Lung (tissue), 12 donors: ENCODE measurements around the gene SLC14A1. TPM values are rescaled to one million over a fixed set of nuclear protein-coding genes. Genes with fewer than 3 reads are reported as not detected.

ENCODE experiments used
- ATAC-seq: fragments of 200-7000 bp; cut with Tn5 transposase; one replicate; pipeline ENCODE4 v1.9.1; 2020; ENCODE audit warnings: moderate number of reproducible peaks; ENCODE audit not compliant: insufficient read depth, low FRiP score
- DNase-seq, 3 donors: peaks; one replicate each; pipeline ENCODE4 v3.0.0-alpha.2; 2013 to 2017
- H3K27ac ChIP-seq, 2 donors: one replicate each; pipeline ENCODE4 v1.5.1; 2013; ENCODE audit warnings: mild to moderate bottlenecking in 2 of 2, moderate library complexity in 2 of 2, control low read depth in 1 of 2, inconsistent platforms in 1 of 2, low read depth in 1 of 2, low read length in 1 of 2
- H3K27me3 ChIP-seq, 3 donors: one replicate each; pipeline ENCODE4 v1.5.1; 2013; ENCODE audit warnings: low read length in 2 of 3; ENCODE audit not compliant: control insufficient read depth in 3 of 3, insufficient read depth in 3 of 3
- H3K36me3 ChIP-seq, 4 donors: one replicate each; pipeline ENCODE4 v1.5.1; 2013; ENCODE audit warnings: low read length in 4 of 4, mild to moderate bottlenecking in 1 of 4, moderate library complexity in 1 of 4; ENCODE audit not compliant: control insufficient read depth in 4 of 4, insufficient read depth in 4 of 4
- H3K4me1 ChIP-seq, 5 donors: one replicate each; pipeline ENCODE4 v1.5.1; 2013; ENCODE audit warnings: low read length in 5 of 5, mild to moderate bottlenecking in 2 of 5, moderate library complexity in 1 of 5; ENCODE audit not compliant: control insufficient read depth in 5 of 5, insufficient read depth in 5 of 5
- H3K4me3 ChIP-seq: one replicate; pipeline ENCODE4 v1.5.1; 2013; ENCODE audit warnings: mild to moderate bottlenecking, control low read depth, moderate library complexity
- H3K9ac ChIP-seq, 2 donors: one replicate each; pipeline ENCODE4 v1.5.1; 2013; ENCODE audit warnings: low read length in 2 of 2, control low read depth in 1 of 2; ENCODE audit not compliant: insufficient read depth in 1 of 2
- H3K9me3 ChIP-seq, 4 donors: one replicate each; pipeline ENCODE4 v1.5.1; 2013; ENCODE audit warnings: low read length in 3 of 4, mild to moderate bottlenecking in 1 of 4, moderate library complexity in 1 of 4; ENCODE audit not compliant: control insufficient read depth in 4 of 4, insufficient read depth in 3 of 4
- CTCF ChIP-seq: IDR thresholded peaks from 2 replicates; pipeline ENCODE4 v1.5.1; 2012; ENCODE audit warnings: mild to moderate bottlenecking; ENCODE audit errors: control extremely low read depth, extremely low read depth
- WGBS, 2 donors: extraction: QIAGEN DNeasy Blood & Tissue Kit; methylation state at CpG; one replicate each; pipeline ENCODE4 v1.1.7; 2013; 5-methylcytosine and 5-hydroxymethylcytosine counted together
- polyA plus RNA-seq, 2 donors: library from polyadenylated mRNA; stranded (reverse); fragments of 200-250 nt; gene quantifications; one replicate each; pipeline ENCODE4 v1.2.1, GENCODE V29; 2013
- total RNA-seq, 2 donors: library from RNA; depleted of rRNA in 1 of 2; stranded (reverse); fragments of >200 nt in 1 of 2; gene quantifications; one replicate each; pipeline ENCODE4 v1.2.1, GENCODE V29; 2014 to 2021
- donor health status: control.
- donor health status: control.
- donor health status: Bipolar disorder and iron deficiency.
- donor health status: healthy.
- donor health status: DM: yes; HTN: yes; CAD: no.

The SLC14A1 gene
- total and polyA plus RNA-seq, 4 donors: 0.31 to 10.5 (median 1.0) TPM

- WGBS, 2 donors: 26 to 27% methylated on average over 1 of the region's 1 CpG
- ATAC-seq (no peak), DNase-seq (no peak)
- Histone ChIP-seq H3K4me1 (no peaks in the 10 kb centered on the region), H3K4me3 (no peak overlapping the region), H3K9me3 (no peaks in the 10 kb centered on the region), H3K9ac (no peak overlapping the region), H3K36me3 (no peaks in the 10 kb centered on the region), H3K27ac (no peak overlapping the region), H3K27me3 (no peaks in the 10 kb centered on the region)
- TF ChIP-seq CTCF: no peak
These were observed 45.1 kb upstream of the SLC14A1 start for GRCh38 chr18:45678850-45679249.

GRCh38 chr18:45680066-45680690 is 43.8 kb upstream of the SLC14A1 start:
- 71 to 73% methylated on average over 6 of the region's 6 CpGs for WGBS, 2 donors
- Histone ChIP-seq H3K27ac (no peak overlapping the region), H3K4me1 (no peaks in the 10 kb centered on the region), H3K4me3 (no peak overlapping the region), H3K9me3 (no peaks in the 10 kb centered on the region), H3K27me3 (no peaks in the 10 kb centered on the region), H3K9ac (no peak overlapping the region), H3K36me3 (no peaks in the 10 kb centered on the region)
- DNase-seq (no peak), ATAC-seq (no peak)
- TF ChIP-seq CTCF: no peak

DNA sequence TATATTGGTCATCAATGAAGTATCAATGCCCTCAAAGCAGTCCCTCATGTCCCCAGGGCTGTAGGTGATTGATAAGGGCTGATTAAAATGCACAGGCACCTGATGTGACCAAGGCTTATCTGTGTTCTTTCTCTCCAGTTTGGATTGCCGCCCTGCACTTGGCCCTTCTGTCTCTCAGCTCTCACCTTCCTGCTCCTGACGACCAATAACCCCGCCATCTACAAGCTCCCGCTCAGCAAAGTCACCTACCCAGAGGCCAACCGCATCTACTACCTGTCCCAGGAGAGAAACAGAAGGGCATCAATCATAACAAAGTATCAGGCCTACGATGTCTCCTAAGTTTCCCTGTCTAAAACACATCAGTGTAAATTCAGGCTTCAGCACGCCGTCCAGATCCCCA is 41.8 kb upstream of the SLC14A1 start:
- no peak overlapping the region for H3K9ac ChIP-seq
- H3K36me3 ChIP-seq: no peaks in the 10 kb centered on the region
- H3K27me3 ChIP-seq: no peaks in the 10 kb centered on the region
- no peak overlapping the region for H3K4me3 ChIP-seq
- WGBS, 2 donors: 80 to 87% methylated on average over 8 of the region's 8 CpGs
- H3K4me1 ChIP-seq: peaks cover 0 to 5% (median 0%) of the 10 kb centered on the region in 5 donors
- no peaks in the 10 kb centered on the region for H3K9me3 ChIP-seq
- ATAC-seq (no peak), DNase-seq (no peak)
- H3K27ac ChIP-seq: no peak overlapping the region
- TF ChIP-seq CTCF: no peak
